H1 (cell line): ENCODE measurements around the gene LCE4A. TPM values are rescaled to one million over a fixed set of nuclear protein-coding genes. Genes with fewer than 3 reads are reported as not detected.

Source experiments
- CTCF ChIA-PET: fragments of 300-600 bp; sonication (Branson Sonifier 250); formaldehyde crosslinking; loops from one replicate; lab custom pipeline; 2021; ENCODE audit not compliant: partially characterized antibody; lab: Charles Lee
- POLR2A ChIA-PET: fragments of 300-600 bp; sonication (Branson Sonifier 250); formaldehyde crosslinking; loops from one replicate; lab custom pipeline; 2021; ENCODE audit warnings: inconsistent platforms; ENCODE audit not compliant: partially characterized antibody; lab: Charles Lee
- DNase-seq, 2 experiments: peaks; one replicate each; pipeline versions ENCODE4 v3.0.0 to v3.0.0-alpha.2; 2010 to 2022; ENCODE audit warnings: low spot score in 2 of 2, low read depth in 1 of 2, mixed read lengths in 1 of 2
- FAIRE-seq: peaks from 2 replicates; lab custom pipeline; 2011; peaks lifted over from hg19 to GRCh38; lab: Jason Lieb, UNC
- H2AFZ ChIP-seq: 2 replicates; pipeline ENCODE4 v1.8.1; 2012; ENCODE audit warnings: low read length, inconsistent platforms
- H2AK5ac ChIP-seq: 2 replicates; pipeline ENCODE4 v1.6.1; 2013; ENCODE audit warnings: low read depth, low read length
- H2BK120ac ChIP-seq: replicated peaks from 2 replicates; pipeline ENCODE3; 2013; ENCODE audit warnings: low read depth, low read length, inconsistent platforms
- H2BK12ac ChIP-seq: 2 replicates; pipeline ENCODE4 v1.6.1; 2013; ENCODE audit warnings: low read depth, low read length
- H2BK15ac ChIP-seq: 2 replicates; pipeline ENCODE4 v1.6.1; 2013; ENCODE audit warnings: low read length
- H2BK20ac ChIP-seq: 2 replicates; pipeline ENCODE4 v1.6.1; 2013; ENCODE audit warnings: low read length
- H2BK5ac ChIP-seq: 2 replicates; pipeline ENCODE4 v1.6.1; 2013; ENCODE audit warnings: low read depth, low read length
- H3K14ac ChIP-seq: 2 replicates; pipeline ENCODE4 v1.6.1; 2013; ENCODE audit warnings: inconsistent platforms; ENCODE audit not compliant: insufficient read length
- H3K18ac ChIP-seq: 2 replicates; pipeline ENCODE4 v1.6.1; 2013; ENCODE audit warnings: low read length; ENCODE audit errors: extremely low read depth
- H3K23ac ChIP-seq: 2 replicates; pipeline ENCODE4 v1.6.1; 2013; ENCODE audit warnings: inconsistent platforms; ENCODE audit not compliant: insufficient read length
- H3K23me2 ChIP-seq: 2 replicates; pipeline ENCODE4 v1.6.1; 2013; ENCODE audit warnings: low read depth, low read length
- H3K27ac ChIP-seq: 2 replicates; pipeline ENCODE4 v1.6.1; 2011; ENCODE audit warnings: low read depth, low read length, inconsistent platforms
- H3K27me3 ChIP-seq, 4 experiments: replicated peaks in 1 of 4; 1 replicate in 1 of 4; 2 replicates in 3 of 4; pipeline versions ENCODE4 v1.6.1 to v1.8.1; 2011 to 2013; ENCODE audit warnings: low read length in 3 of 4, mild to moderate bottlenecking in 3 of 4, inconsistent platforms in 2 of 4, mixed read lengths in 2 of 4, moderate library complexity in 1 of 4; ENCODE audit not compliant: control insufficient read depth in 3 of 4, insufficient read depth in 3 of 4; ENCODE audit errors: extremely low read depth in 1 of 4
- H3K36me3 ChIP-seq, 4 experiments: 2 replicates each; pipeline versions ENCODE4 v1.6.1 to v1.8.1; 2011 to 2013; ENCODE audit warnings: mild to moderate bottlenecking in 4 of 4, low read length in 3 of 4, moderate library complexity in 2 of 4, control low read depth in 1 of 4, inconsistent platforms in 1 of 4; ENCODE audit not compliant: insufficient read depth in 4 of 4, control insufficient read depth in 2 of 4
- H3K4ac ChIP-seq: replicated peaks from 2 replicates; pipeline ENCODE3; 2013; ENCODE audit warnings: low read length, low read depth, mixed read lengths, inconsistent platforms; ENCODE audit not compliant: insufficient read length
- H3K4me1 ChIP-seq, 4 experiments: replicated peaks in 1 of 4; 1 replicate in 1 of 4; 2 replicates in 3 of 4; pipeline versions ENCODE4 v1.6.1 to v1.8.1; 2011 to 2013; ENCODE audit warnings: low read length in 3 of 4, inconsistent platforms in 2 of 4, mixed read lengths in 1 of 4; ENCODE audit not compliant: insufficient read depth in 4 of 4, control insufficient read depth in 3 of 4
- H3K4me2 ChIP-seq, 2 experiments: 2 replicates each; pipeline versions ENCODE4 v1.6.1 to v1.8.1; 2011 to 2013; ENCODE audit warnings: low read depth in 2 of 2, low read length in 2 of 2, control low read depth in 1 of 2, inconsistent platforms in 1 of 2, mild to moderate bottlenecking in 1 of 2; ENCODE audit not compliant: insufficient read depth in 1 of 2
- H3K4me3 ChIP-seq, 4 experiments: fragments of 200-600, 300-600 bp in 1 of 4; sonication (generic), shearing (Covaris generic), sonication (Bioruptor Twin) in 1 of 4; 2 replicates each; pipeline versions ENCODE4 v1.5.1 to v1.8.1; 2011 to 2016; ENCODE audit warnings: low read length in 4 of 4, low read depth in 3 of 4, control low read depth in 2 of 4, inconsistent platforms in 2 of 4, mild to moderate bottlenecking in 2 of 4, mixed read lengths in 1 of 4, moderate library complexity in 1 of 4; ENCODE audit not compliant: insufficient read depth in 2 of 4; ENCODE audit errors: extremely low read depth in 1 of 4
- H3K56ac ChIP-seq: replicated peaks from 2 replicates; pipeline ENCODE3; 2013; ENCODE audit warnings: low read depth, mild to moderate bottlenecking, mixed read lengths, low read length, inconsistent platforms; ENCODE audit not compliant: insufficient read length
- H3K79me1 ChIP-seq: 2 replicates; pipeline ENCODE4 v1.6.1; 2013; ENCODE audit warnings: low read depth, low read length, control low read depth
- H3K79me2 ChIP-seq, 2 experiments: 2 replicates each; pipeline versions ENCODE4 v1.6.1 to v1.8.1; 2012 to 2013; ENCODE audit warnings: low read length in 2 of 2, mild to moderate bottlenecking in 2 of 2, inconsistent platforms in 1 of 2; ENCODE audit not compliant: insufficient read depth in 2 of 2, control insufficient read depth in 1 of 2
- H3K9ac ChIP-seq, 4 experiments: replicated peaks in 1 of 4; 1 replicate in 1 of 4; 2 replicates in 3 of 4; pipeline versions ENCODE4 v1.6.1 to v1.8.1; 2011 to 2013; ENCODE audit warnings: low read depth in 3 of 4, low read length in 3 of 4, control low read depth in 2 of 4, mild to moderate bottlenecking in 2 of 4, moderate library complexity in 2 of 4, inconsistent platforms in 1 of 4; ENCODE audit errors: extremely low read depth in 1 of 4
- H3K9me3 ChIP-seq, 2 experiments: 2 replicates each; pipeline versions ENCODE4 v1.6.1 to v1.8.1; 2012 to 2013; ENCODE audit warnings: mild to moderate bottlenecking in 2 of 2, moderate library complexity in 2 of 2, control low read depth in 1 of 2, inconsistent platforms in 1 of 2, low read depth in 1 of 2, low read length in 1 of 2, mixed read lengths in 1 of 2; ENCODE audit not compliant: insufficient read depth in 2 of 2
- H4K20me1 ChIP-seq, 2 experiments: replicated peaks in 1 of 2; 2 replicates each; pipeline versions ENCODE3 to v1.8.1; 2011 to 2013; ENCODE audit warnings: inconsistent platforms in 2 of 2, low read length in 2 of 2, mild to moderate bottlenecking in 1 of 2; ENCODE audit not compliant: insufficient read depth in 2 of 2, control insufficient read depth in 1 of 2
- H4K5ac ChIP-seq: 2 replicates; pipeline ENCODE4 v1.6.1; 2013; ENCODE audit warnings: low read length, low read depth, mixed read lengths, inconsistent platforms; ENCODE audit not compliant: insufficient read length
- H4K8ac ChIP-seq: 2 replicates; pipeline ENCODE4 v1.8.0; 2013; ENCODE audit warnings: mild to moderate bottlenecking, moderate library complexity, low read length, inconsistent platforms; ENCODE audit not compliant: insufficient read depth; ENCODE audit errors: extremely low read depth
- H4K91ac ChIP-seq: replicated peaks from 2 replicates; pipeline ENCODE3; 2013; ENCODE audit warnings: low read length, mixed read lengths, inconsistent platforms; ENCODE audit not compliant: insufficient read length
- YY1 ChIP-seq: IDR thresholded peaks from 2 replicates; pipeline ENCODE4 v1.6.1; 2011; ENCODE audit warnings: low read depth, mild to moderate bottlenecking, low read length
- polyA plus RNA-seq, 7 experiments: library from polyadenylated mRNA; depleted of rRNA in 3 of 7; stranded (reverse) in 5 of 7; unstranded in 2 of 7; fragments of >200 nt in 5 of 7; fragments of 200-250 nt in 2 of 7; gene quantifications; 1 replicate in 5 of 7; 2 replicates in 1 of 7; 4 replicates in 1 of 7; pipeline versions ENCODE4 v1.2.1 to v1.2.3, GENCODE V29; 2011 to 2013; ENCODE audit warnings: missing spikeins in 2 of 7, mixed read lengths in 2 of 7
- total RNA-seq: library from RNA; stranded (reverse); fragmentation: NEBNext Ultra II Directional; extraction: Animal tissue kit (Norgen Biotek cat#: 25700); gene quantifications from 2 replicates; pipeline ENCODE4 v1.2.1, GENCODE V29; 2021

The LCE4A gene
- total and polyA plus RNA-seq, 2 of the 8 experiments (the other 6 are each of a cell fraction or from before 2014, with no cell fraction given): not detected

- Histone ChIP-seq H3K9me3 (peaks cover 64 to 93% of the 10 kb centered on the region in 2 experiments), H3K79me1 (no peaks in the 10 kb centered on the region), H3K79me2 (no peaks in the 10 kb centered on the region), H3K56ac (no peak overlapping the region), H2BK20ac (no peak overlapping the region), H3K14ac (no peak overlapping the region), H3K23ac (no peak overlapping the region), H4K5ac (no peak overlapping the region), H3K4me1 (no peaks in the 10 kb centered on the region), H2AFZ (no peak overlapping the region), H4K91ac (no peak overlapping the region), H4K20me1 (no peaks in the 10 kb centered on the region), H3K18ac (no peak overlapping the region), H3K27me3 (no peaks in the 10 kb centered on the region), H3K4ac (no peak overlapping the region), H2BK15ac (no peak overlapping the region), H3K27ac (no peak overlapping the region), H3K4me3 (no peak overlapping the region), H2BK12ac (no peak overlapping the region), H3K4me2 (no peak overlapping the region), H2AK5ac (no peak overlapping the region), H3K23me2 (no peaks in the 10 kb centered on the region), H3K9ac (no peak overlapping the region), H2BK120ac (no peak overlapping the region), H4K8ac (no peak overlapping the region), H3K36me3 (no peaks in the 10 kb centered on the region; a peak in 1 of 8 replicates), H2BK5ac (no peak overlapping the region)
- FAIRE-seq (no peak), DNase-seq (no peak)
- POLR2A ChIA-PET: no interaction called here
- no peak for TF ChIP-seq YY1
- CTCF ChIA-PET: no interaction called here
Observed at GRCh38 chr1:152725261-152725660, 17.3 kb downstream of the LCE4A start.
